Mammary epithelial cell (primary cell): ENCODE data around the gene TBC1D14.

Source experiments
- EZH2 ChIP-seq: IDR thresholded peaks from 2 replicates; pipeline ENCODE4 v1.6.1; 2012; ENCODE audit warnings: low read length, inconsistent platforms, borderline replicate concordance
- TF ChIP-seq, protein P1 (sequence below), 2 donors: IDR thresholded peaks in 1 of 2; conservative IDR thresholded peaks in 1 of 2; 2 replicates each; pipeline ENCODE4 v1.5.1; 2011 to 2012; ENCODE audit warnings: inconsistent platforms in 2 of 2, low read length in 2 of 2, mild to moderate bottlenecking in 2 of 2, control low read depth in 1 of 2, low read depth in 1 of 2; ENCODE audit not compliant: insufficient read depth in 1 of 2; ENCODE audit errors: extremely low read depth in 1 of 2

DNA sequence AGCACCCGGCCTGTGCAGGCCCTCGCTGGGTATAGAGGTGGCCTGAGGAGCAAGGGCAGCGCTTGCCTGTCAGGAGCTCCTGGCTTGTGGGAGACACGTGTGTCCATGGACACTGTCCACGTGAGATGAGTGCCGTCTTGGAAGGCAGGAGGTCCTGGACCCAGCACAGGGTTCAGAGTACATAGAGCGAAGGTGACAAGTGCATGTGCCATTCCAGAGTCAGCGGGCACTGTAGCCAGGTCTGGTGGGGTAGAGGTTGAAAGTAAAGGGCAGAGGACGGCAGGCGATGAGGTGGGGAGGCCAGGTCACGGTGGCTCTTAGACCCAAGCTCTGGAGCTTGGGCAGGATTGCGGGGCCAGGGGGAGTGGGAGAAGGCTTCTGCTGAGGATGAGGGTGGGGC is 105.2 kb downstream of the TBC1D14 start:
- TF ChIP-seq, protein P1, sequence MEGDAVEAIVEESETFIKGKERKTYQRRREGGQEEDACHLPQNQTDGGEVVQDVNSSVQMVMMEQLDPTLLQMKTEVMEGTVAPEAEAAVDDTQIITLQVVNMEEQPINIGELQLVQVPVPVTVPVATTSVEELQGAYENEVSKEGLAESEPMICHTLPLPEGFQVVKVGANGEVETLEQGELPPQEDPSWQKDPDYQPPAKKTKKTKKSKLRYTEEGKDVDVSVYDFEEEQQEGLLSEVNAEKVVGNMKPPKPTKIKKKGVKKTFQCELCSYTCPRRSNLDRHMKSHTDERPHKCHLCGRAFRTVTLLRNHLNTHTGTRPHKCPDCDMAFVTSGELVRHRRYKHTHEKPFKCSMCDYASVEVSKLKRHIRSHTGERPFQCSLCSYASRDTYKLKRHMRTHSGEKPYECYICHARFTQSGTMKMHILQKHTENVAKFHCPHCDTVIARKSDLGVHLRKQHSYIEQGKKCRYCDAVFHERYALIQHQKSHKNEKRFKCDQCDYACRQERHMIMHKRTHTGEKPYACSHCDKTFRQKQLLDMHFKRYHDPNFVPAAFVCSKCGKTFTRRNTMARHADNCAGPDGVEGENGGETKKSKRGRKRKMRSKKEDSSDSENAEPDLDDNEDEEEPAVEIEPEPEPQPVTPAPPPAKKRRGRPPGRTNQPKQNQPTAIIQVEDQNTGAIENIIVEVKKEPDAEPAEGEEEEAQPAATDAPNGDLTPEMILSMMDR (conservative IDR thresholded peaks at IDR 0.05 in 1 of 2, IDR thresholded peaks at IDR 0.05 in 1 of 2; ENCODE audit: extremely low read depth in 1 of 2, insufficient read depth in 1 of 2, low read depth in 1 of 2, low read length in 2 of 2): no peak
- TF ChIP-seq EZH2: no peak
